ENCODE measurements around the gene TDO2. TPM values are rescaled to one million over a fixed set of nuclear protein-coding genes. Genes with fewer than 3 reads are reported as not detected.

Gene TDO2
- total and polyA plus RNA-seq, 9 donors = 0.12 to 2.3 (median 0.36) TPM; not detected in 3

DNA sequence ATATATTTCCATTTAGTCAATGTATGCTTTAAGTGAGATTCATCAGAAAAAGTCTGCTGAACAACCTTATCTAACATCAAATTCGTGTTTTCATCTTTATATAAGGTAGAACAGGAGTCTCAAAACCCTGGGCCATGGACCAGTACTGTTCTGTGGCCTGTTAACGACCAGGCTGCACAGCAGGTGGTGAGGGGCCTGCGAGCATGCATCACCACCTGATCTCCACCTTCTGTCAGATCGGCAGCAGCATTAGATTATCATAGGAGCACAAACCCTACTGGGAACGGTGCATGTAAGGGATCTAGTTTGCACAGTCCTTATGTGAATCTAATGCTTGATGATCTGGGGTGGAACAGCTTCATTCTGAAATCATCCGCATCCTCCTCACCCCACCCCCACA is 47.0 kb downstream of the TDO2 start:
- 53% methylated on average over 3 of the region's 6 CpGs for WGBS (ENCODE audit: insufficient coverage)
- no peak for DNase-seq
- no peaks in the 10 kb centered on the region for H3K36me3 ChIP-seq (ENCODE audit: control insufficient read depth, insufficient read depth, low read length)

DNA sequence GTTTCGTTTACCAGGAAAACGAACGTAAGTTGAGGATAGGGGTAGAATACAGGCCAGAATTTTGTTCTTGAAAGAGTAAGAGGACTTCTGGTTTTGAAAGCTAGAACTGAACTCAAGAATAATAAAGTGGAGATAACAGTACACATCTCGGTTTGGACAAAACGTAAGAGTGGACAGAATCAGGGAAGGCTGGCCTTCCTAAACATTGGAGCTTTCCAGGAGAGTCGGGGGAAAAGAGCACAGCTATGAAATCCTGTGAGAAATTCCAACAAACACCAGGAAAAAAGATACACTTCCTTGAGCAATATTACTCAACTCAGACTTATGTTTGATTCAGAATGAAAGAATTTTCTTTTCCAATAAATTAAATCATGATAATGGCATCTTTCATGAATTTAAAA is 49.0 kb downstream of the TDO2 start:
- H3K36me3 ChIP-seq (ENCODE audit: control insufficient read depth, insufficient read depth, low read length) = no peaks in the 10 kb centered on the region
- H3K4me1 ChIP-seq (ENCODE audit: control insufficient read depth, insufficient read depth, low read length) = peaks cover 4% of the 10 kb centered on the region
- WGBS (ENCODE audit: insufficient coverage) = 36% methylated on average over 4 of the region's 6 CpGs
- peak overlapping the region; percentile 97 for H3K27ac ChIP-seq (ENCODE audit: low read length)
- no peaks in the 10 kb centered on the region for H3K9me3 ChIP-seq (replicated peaks; ENCODE audit: control insufficient read depth, low read depth, low read length)
- H3K27me3 ChIP-seq (ENCODE audit: control insufficient read depth, insufficient read depth, low read length) = no peaks in the 10 kb centered on the region
- peak; percentile 54 for DNase-seq
- peak overlapping the region; percentile 4 for H3K4me3 ChIP-seq (ENCODE audit: low read length)

More for the DNA sequence above, 47.0 kb downstream of the TDO2 start:
- Histone ChIP-seq H3K27me3 (ENCODE audit: control insufficient read depth, insufficient read depth, low read length) (no peaks in the 10 kb centered on the region), H3K4me3 (ENCODE audit: low read length) (no peak overlapping the region), H3K4me1 (ENCODE audit: control insufficient read depth, insufficient read depth, low read length) (peaks cover 4% of the 10 kb centered on the region), H3K9me3 (replicated peaks; ENCODE audit: control insufficient read depth, low read depth, low read length) (no peaks in the 10 kb centered on the region), H3K27ac (ENCODE audit: low read length) (no peak overlapping the region)

GRCh38 chr4:155953151-155954117 is 49.9 kb downstream of the TDO2 start, which contains the start of gene CTSO:
Gene CTSO (minus strand): TSS chr4:155953866. CDS start chr4:155953847, 19 bp downstream.
- Histone ChIP-seq H3K4me3 (ENCODE audit: low read length) (peak within 1 kb of the TSS; percentile 66), H3K36me3 (ENCODE audit: control insufficient read depth, insufficient read depth, low read length) (no peaks in the 10 kb centered on the region), H3K4me1 (ENCODE audit: control insufficient read depth, insufficient read depth, low read length) (peaks cover 4% of the 10 kb centered on the region), H3K9me3 (replicated peaks; ENCODE audit: control insufficient read depth, low read depth, low read length) (no peaks in the 10 kb centered on the region), H3K27me3 (ENCODE audit: control insufficient read depth, insufficient read depth, low read length) (no peaks in the 10 kb centered on the region), H3K27ac (ENCODE audit: low read length) (peak within 1 kb of the TSS; percentile 97)
- WGBS (ENCODE audit: insufficient coverage) = under 1% methylated on average over 48 of the region's 58 CpGs
- peak; percentile 96 for DNase-seq

- 81% methylated on average over 4 of the region's 11 CpGs for WGBS (ENCODE audit: insufficient coverage)
- H3K4me1 ChIP-seq (ENCODE audit: control insufficient read depth, insufficient read depth, low read length) = peaks cover 4% of the 10 kb centered on the region
- H3K4me3 ChIP-seq (ENCODE audit: low read length) = peak overlapping the region; percentile 66
- peak; percentile 73 for DNase-seq
- no peaks in the 10 kb centered on the region for H3K27me3 ChIP-seq (ENCODE audit: control insufficient read depth, insufficient read depth, low read length)
- H3K36me3 ChIP-seq (ENCODE audit: control insufficient read depth, insufficient read depth, low read length) = no peaks in the 10 kb centered on the region
- no peaks in the 10 kb centered on the region for H3K9me3 ChIP-seq (replicated peaks; ENCODE audit: control insufficient read depth, low read depth, low read length)
- peak overlapping the region; percentile 97 for H3K27ac ChIP-seq (ENCODE audit: low read length)
Measured at GRCh38 chr4:155954118-155954685, 50.7 kb downstream of the TDO2 start.

GRCh38 chr4:155954939-155955338 is 51.4 kb downstream of the TDO2 start:
- DNase-seq = no peak
- Histone ChIP-seq H3K4me3 (ENCODE audit: low read length) (no peak overlapping the region), H3K27me3 (ENCODE audit: control insufficient read depth, insufficient read depth, low read length) (peaks cover 2% of the 10 kb centered on the region), H3K9me3 (replicated peaks; ENCODE audit: control insufficient read depth, low read depth, low read length) (no peaks in the 10 kb centered on the region), H3K27ac (ENCODE audit: low read length) (no peak overlapping the region), H3K36me3 (ENCODE audit: control insufficient read depth, insufficient read depth, low read length) (no peaks in the 10 kb centered on the region), H3K4me1 (ENCODE audit: control insufficient read depth, insufficient read depth, low read length) (peaks cover 9% of the 10 kb centered on the region)
- WGBS (ENCODE audit: insufficient coverage) = no CpG with 5 or more reads among the region's 4 CpGs

DNA sequence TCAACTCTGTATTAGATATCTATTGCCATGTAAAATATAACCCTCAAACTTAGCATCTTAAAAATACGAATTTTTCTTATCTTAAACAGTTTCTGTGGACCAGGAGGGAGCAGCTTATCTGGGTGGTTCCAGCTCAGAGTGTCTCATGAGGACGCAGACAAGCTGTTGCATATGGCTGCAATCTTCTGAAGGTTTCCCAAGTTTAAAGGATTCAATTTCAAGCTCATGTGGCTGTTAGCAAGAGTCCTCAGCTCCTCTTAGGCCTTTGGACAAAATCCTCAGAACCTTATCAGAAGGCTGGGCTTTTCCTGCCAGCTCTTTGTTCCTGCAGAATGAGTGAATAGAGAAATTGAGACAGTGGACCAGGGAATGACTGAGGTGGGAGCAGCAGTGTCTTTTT is 53.0 kb downstream of the TDO2 start:
- Histone ChIP-seq H3K27me3 (ENCODE audit: control insufficient read depth, insufficient read depth, low read length) (peaks cover 2% of the 10 kb centered on the region), H3K36me3 (ENCODE audit: control insufficient read depth, insufficient read depth, low read length) (no peaks in the 10 kb centered on the region), H3K4me1 (ENCODE audit: control insufficient read depth, insufficient read depth, low read length) (peaks cover 9% of the 10 kb centered on the region), H3K27ac (ENCODE audit: low read length) (no peak overlapping the region), H3K4me3 (ENCODE audit: low read length) (no peak overlapping the region), H3K9me3 (replicated peaks; ENCODE audit: control insufficient read depth, low read depth, low read length) (no peaks in the 10 kb centered on the region)
- 82% methylated on average over 1 of the region's 2 CpGs for WGBS (ENCODE audit: insufficient coverage)
- no peak for DNase-seq

DNA sequence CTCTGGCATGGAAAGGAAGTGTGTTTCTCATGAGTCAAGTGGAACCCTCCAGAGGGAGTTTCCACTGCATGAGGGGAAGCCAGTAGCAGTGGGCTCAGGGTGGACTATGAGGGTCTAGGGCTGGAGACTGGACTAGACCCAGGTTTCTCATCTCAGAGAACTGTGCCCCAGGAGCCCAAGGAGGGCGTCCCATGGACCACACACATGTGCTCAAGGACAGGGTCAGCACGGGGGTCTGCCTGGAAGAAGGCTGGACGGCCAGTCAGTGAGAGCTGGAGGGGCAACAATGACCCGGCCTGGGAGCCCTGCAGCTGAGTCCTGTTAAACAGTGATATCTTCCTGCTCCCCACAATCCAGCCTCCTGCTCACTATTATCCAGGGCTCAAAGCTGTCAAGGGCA is 55.9 kb downstream of the TDO2 start:
- Histone ChIP-seq H3K9me3 (replicated peaks; ENCODE audit: control insufficient read depth, low read depth, low read length) (no peaks in the 10 kb centered on the region), H3K27ac (ENCODE audit: low read length) (peak overlapping the region; percentile 86), H3K27me3 (ENCODE audit: control insufficient read depth, insufficient read depth, low read length) (peaks cover 2% of the 10 kb centered on the region), H3K4me1 (ENCODE audit: control insufficient read depth, insufficient read depth, low read length) (peaks cover 8% of the 10 kb centered on the region), H3K36me3 (ENCODE audit: control insufficient read depth, insufficient read depth, low read length) (no peaks in the 10 kb centered on the region), H3K4me3 (ENCODE audit: low read length) (no peak overlapping the region)
- DNase-seq = no peak
- WGBS (ENCODE audit: insufficient coverage) = 92% methylated on average over 3 of the region's 4 CpGs

- DNase-seq = peak; percentile 87
- peaks cover 2% of the 10 kb centered on the region for H3K27me3 ChIP-seq (ENCODE audit: control insufficient read depth, insufficient read depth, low read length)
- WGBS (ENCODE audit: insufficient coverage) = no CpG with 5 or more reads among the region's 5 CpGs
- H3K36me3 ChIP-seq (ENCODE audit: control insufficient read depth, insufficient read depth, low read length) = no peaks in the 10 kb centered on the region
- peak overlapping the region; percentile 86 for H3K27ac ChIP-seq (ENCODE audit: low read length)
- no peaks in the 10 kb centered on the region for H3K9me3 ChIP-seq (replicated peaks; ENCODE audit: control insufficient read depth, low read depth, low read length)
- peaks cover 12% of the 10 kb centered on the region for H3K4me1 ChIP-seq (ENCODE audit: control insufficient read depth, insufficient read depth, low read length)
- H3K4me3 ChIP-seq (ENCODE audit: low read length) = no peak overlapping the region
Measured at GRCh38 chr4:155960522-155960921, 57.0 kb downstream of the TDO2 start.

DNA sequence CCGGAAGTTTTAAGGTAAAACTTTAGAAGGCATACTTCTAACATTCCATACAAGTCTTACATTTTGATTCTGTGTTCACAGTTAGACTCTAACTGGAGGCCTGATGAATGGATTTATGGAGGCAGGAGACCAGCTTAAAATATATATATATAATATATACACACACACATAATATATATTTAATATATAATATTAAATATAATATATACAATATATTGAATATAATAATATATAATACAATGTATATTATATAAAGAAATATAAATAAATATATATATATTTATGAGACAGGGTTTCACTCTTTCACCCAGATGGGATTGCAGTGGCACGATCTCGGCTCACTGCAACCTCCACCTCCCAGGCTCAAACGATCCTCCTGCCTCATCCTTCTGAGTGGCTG is 58.1 kb downstream of the TDO2 start:
- Histone ChIP-seq H3K27ac (ENCODE audit: low read length) (peak overlapping the region; percentile 86), H3K4me1 (ENCODE audit: control insufficient read depth, insufficient read depth, low read length) (peaks cover 14% of the 10 kb centered on the region), H3K9me3 (replicated peaks; ENCODE audit: control insufficient read depth, low read depth, low read length) (no peaks in the 10 kb centered on the region), H3K4me3 (ENCODE audit: low read length) (no peak overlapping the region), H3K36me3 (ENCODE audit: control insufficient read depth, insufficient read depth, low read length) (no peaks in the 10 kb centered on the region), H3K27me3 (ENCODE audit: control insufficient read depth, insufficient read depth, low read length) (peaks cover 2% of the 10 kb centered on the region)
- no peak for DNase-seq
- no CpG with 5 or more reads among the region's 4 CpGs for WGBS (ENCODE audit: insufficient coverage)

DNA sequence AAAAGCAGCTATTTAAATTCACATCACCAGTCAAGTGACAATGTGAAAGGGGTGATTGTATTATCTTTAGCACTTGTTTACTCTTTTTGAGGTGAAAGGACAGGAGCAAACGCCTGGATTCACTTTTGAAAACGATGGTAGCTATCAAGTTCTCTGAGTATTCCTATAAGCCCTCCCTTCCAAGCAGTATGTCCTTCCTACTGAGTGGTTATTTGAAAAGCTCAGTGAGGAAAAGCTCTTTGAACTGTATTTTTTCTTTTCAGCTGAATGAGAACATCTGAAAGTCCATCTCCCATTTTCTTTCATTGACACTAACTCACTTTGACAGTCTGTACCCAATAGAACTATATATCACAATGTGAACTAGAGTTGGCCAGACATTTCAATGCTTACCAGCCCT is 59.3 kb downstream of the TDO2 start:
- no CpG with 5 or more reads among the region's 2 CpGs for WGBS (ENCODE audit: insufficient coverage)
- Histone ChIP-seq H3K4me3 (ENCODE audit: low read length) (no peak overlapping the region), H3K27ac (ENCODE audit: low read length) (no peak overlapping the region), H3K36me3 (ENCODE audit: control insufficient read depth, insufficient read depth, low read length) (no peaks in the 10 kb centered on the region), H3K9me3 (replicated peaks; ENCODE audit: control insufficient read depth, low read depth, low read length) (no peaks in the 10 kb centered on the region), H3K27me3 (ENCODE audit: control insufficient read depth, insufficient read depth, low read length) (peaks cover 2% of the 10 kb centered on the region), H3K4me1 (ENCODE audit: control insufficient read depth, insufficient read depth, low read length) (peaks cover 14% of the 10 kb centered on the region)
- DNase-seq = no peak
